H9 (cell line): ENCODE data around the gene CPA3. TPM values are rescaled to one million over a fixed set of nuclear protein-coding genes. Genes with fewer than 3 reads are reported as not detected.

ENCODE experiments used
- DNase-seq: peaks from one replicate; pipeline ENCODE4 v3.0.0-alpha.2; 2017
- H2AFZ ChIP-seq: one replicate; pipeline ENCODE4 v1.6.1; 2013; ENCODE audit warnings: mild to moderate bottlenecking, low read length, control low read depth, moderate library complexity
- H2AK5ac ChIP-seq: 2 replicates; pipeline ENCODE4 v1.6.1; 2013; ENCODE audit warnings: low read length, control low read depth, mixed read lengths; ENCODE audit not compliant: insufficient read length
- H2BK120ac ChIP-seq: one replicate; pipeline ENCODE4 v1.6.1; 2013; ENCODE audit warnings: low read depth, mild to moderate bottlenecking, low read length, control low read depth, inconsistent platforms; ENCODE audit not compliant: poor library complexity, severe bottlenecking
- H2BK12ac ChIP-seq: 2 replicates; pipeline ENCODE4 v1.6.1; 2013; ENCODE audit warnings: low read length, control low read depth, mixed read lengths, low read depth; ENCODE audit not compliant: insufficient read length
- H2BK15ac ChIP-seq: 2 replicates; pipeline ENCODE4 v1.6.1; 2013; ENCODE audit warnings: low read depth, low read length, control low read depth
- H2BK20ac ChIP-seq: one replicate; pipeline ENCODE4 v1.6.1; 2013; ENCODE audit warnings: low read depth, mild to moderate bottlenecking, low read length, control low read depth, inconsistent platforms; ENCODE audit not compliant: poor library complexity, severe bottlenecking
- H2BK5ac ChIP-seq: 2 replicates; pipeline ENCODE4 v1.6.1; 2013; ENCODE audit warnings: low read length, control low read depth, mixed read lengths; ENCODE audit not compliant: insufficient read length
- H3K14ac ChIP-seq: 2 replicates; pipeline ENCODE4 v1.6.1; 2013; ENCODE audit warnings: low read length, control low read depth; ENCODE audit not compliant: insufficient read depth
- H3K18ac ChIP-seq: 2 replicates; pipeline ENCODE4 v1.6.1; 2013; ENCODE audit warnings: low read depth, mild to moderate bottlenecking, mixed read lengths, low read length, control low read depth; ENCODE audit not compliant: insufficient read length
- H3K23ac ChIP-seq: 2 replicates; pipeline ENCODE4 v1.6.1; 2013; ENCODE audit warnings: low read length, control low read depth, mixed read lengths, low read depth; ENCODE audit not compliant: insufficient read length
- H3K23me2 ChIP-seq: 2 replicates; pipeline ENCODE4 v1.6.1; 2013; ENCODE audit warnings: low read depth, mild to moderate bottlenecking, mixed read lengths, low read length, control low read depth; ENCODE audit not compliant: insufficient read length, poor library complexity, severe bottlenecking
- H3K27ac ChIP-seq: 2 replicates; pipeline ENCODE4 v1.5.1; 2013; ENCODE audit warnings: low read length, control low read depth, mixed read lengths, low read depth; ENCODE audit not compliant: insufficient read length
- H3K27me3 ChIP-seq: 2 replicates; pipeline ENCODE4 v1.6.1; 2013; ENCODE audit warnings: low read length, control low read depth, inconsistent platforms; ENCODE audit not compliant: insufficient read depth
- H3K4ac ChIP-seq: 2 replicates; pipeline ENCODE4 v1.6.1; 2013; ENCODE audit warnings: low read depth, mild to moderate bottlenecking, control low read depth, inconsistent platforms, low read length, moderate library complexity
- H3K4me1 ChIP-seq: 2 replicates; pipeline ENCODE4 v1.6.1; 2013; ENCODE audit warnings: low read length, control low read depth, inconsistent platforms; ENCODE audit not compliant: insufficient read depth
- H3K4me2 ChIP-seq: 2 replicates; pipeline ENCODE4 v1.6.1; 2013; ENCODE audit warnings: low read length, control low read depth, mixed read lengths; ENCODE audit not compliant: insufficient read length, insufficient read depth
- H3K56ac ChIP-seq: 2 replicates; pipeline ENCODE4 v1.6.1; 2013; ENCODE audit warnings: low read depth, mild to moderate bottlenecking, mixed read lengths, low read length, control low read depth; ENCODE audit not compliant: insufficient read length
- H3K79me1 ChIP-seq: 2 replicates; pipeline ENCODE4 v1.6.1; 2013; ENCODE audit warnings: low read depth, mild to moderate bottlenecking, moderate library complexity, low read length, control low read depth, inconsistent platforms; ENCODE audit not compliant: insufficient read depth, poor library complexity, severe bottlenecking
- H3K79me2 ChIP-seq: 2 replicates; pipeline ENCODE4 v1.6.1; 2013; ENCODE audit warnings: low read length, control low read depth, inconsistent platforms; ENCODE audit not compliant: insufficient read depth
- H3K9ac ChIP-seq: 2 replicates; pipeline ENCODE4 v1.6.1; 2013; ENCODE audit warnings: low read length, control low read depth, mixed read lengths; ENCODE audit not compliant: insufficient read length; ENCODE audit errors: extremely low read depth
- H3K9me3 ChIP-seq: one replicate; pipeline ENCODE4 v1.6.1; 2013; ENCODE audit warnings: low read depth, low read length, inconsistent platforms; ENCODE audit not compliant: control insufficient read depth
- H3T11ph ChIP-seq: one replicate; pipeline ENCODE4 v1.6.1; 2013; ENCODE audit warnings: mild to moderate bottlenecking, low read length, control low read depth, inconsistent platforms
- H4K20me1 ChIP-seq: one replicate; pipeline ENCODE4 v1.6.1; 2013; ENCODE audit not compliant: control insufficient read depth, insufficient read length, insufficient read depth
- H4K5ac ChIP-seq: 2 replicates; pipeline ENCODE4 v1.6.1; 2013; ENCODE audit warnings: low read depth, mild to moderate bottlenecking, mixed read lengths, low read length, control low read depth; ENCODE audit not compliant: insufficient read length
- H4K8ac ChIP-seq: replicated peaks from 2 replicates; pipeline ENCODE4 v1.6.1; 2013; ENCODE audit warnings: low read length, control low read depth, mixed read lengths, low read depth; ENCODE audit not compliant: insufficient read length
- H4K91ac ChIP-seq: 2 replicates; pipeline ENCODE4 v1.6.1; 2013; ENCODE audit warnings: low read depth, mild to moderate bottlenecking, moderate library complexity, mixed read lengths, low read length, control low read depth; ENCODE audit not compliant: insufficient read length
- H3K27ac Mint-ChIP-seq, 3 experiments: 2 replicates in 2 of 3; 3 replicates in 1 of 3; pipeline ENCODE4 v1.8.0; 2020 to 2021; ENCODE audit warnings: mixed read lengths in 3 of 3, mild to moderate bottlenecking in 1 of 3, moderate library complexity in 1 of 3
- H3K27me3 Mint-ChIP-seq: 2 replicates; pipeline ENCODE4 v1.8.0; 2021; ENCODE audit warnings: low read depth, mild to moderate bottlenecking, moderate library complexity, mixed read lengths
- H3K36me3 Mint-ChIP-seq, 3 experiments: 2 replicates in 2 of 3; 3 replicates in 1 of 3; pipeline ENCODE4 v1.8.0; 2020 to 2021; ENCODE audit warnings: low read depth in 3 of 3, mixed read lengths in 3 of 3; ENCODE audit not compliant: insufficient read depth in 1 of 3
- H3K4me1 Mint-ChIP-seq, 2 experiments: 2 replicates each; pipeline ENCODE4 v1.8.0; 2020; ENCODE audit warnings: mixed read lengths in 2 of 2
- H3K4me3 Mint-ChIP-seq, 2 experiments: 2 replicates in 1 of 2; 3 replicates in 1 of 2; pipeline ENCODE4 v1.8.0; 2020 to 2021; ENCODE audit warnings: mild to moderate bottlenecking in 2 of 2, mixed read lengths in 2 of 2, moderate library complexity in 1 of 2
- H3K9me3 Mint-ChIP-seq, 2 experiments: 2 replicates in 1 of 2; 3 replicates in 1 of 2; pipeline ENCODE4 v1.8.0; 2020; ENCODE audit warnings: mild to moderate bottlenecking in 2 of 2, mixed read lengths in 2 of 2, moderate library complexity in 1 of 2
- total RNA-seq: library from RNA; stranded (reverse); gene quantifications from 2 replicates; pipeline ENCODE4 v1.2.1, GENCODE V29; 2021
- TF ChIP-seq, protein P1 (sequence below): fragments of 200-600 bp; sonication (generic); conservative IDR thresholded peaks from 3 replicates; pipeline ENCODE4 v1.8.0; 2021; ENCODE audit warnings: antibody characterized with exemption, mild to moderate bottlenecking

Gene CPA3
- total RNA-seq, 1 experiment from 2014 or later = not detected

DNA sequence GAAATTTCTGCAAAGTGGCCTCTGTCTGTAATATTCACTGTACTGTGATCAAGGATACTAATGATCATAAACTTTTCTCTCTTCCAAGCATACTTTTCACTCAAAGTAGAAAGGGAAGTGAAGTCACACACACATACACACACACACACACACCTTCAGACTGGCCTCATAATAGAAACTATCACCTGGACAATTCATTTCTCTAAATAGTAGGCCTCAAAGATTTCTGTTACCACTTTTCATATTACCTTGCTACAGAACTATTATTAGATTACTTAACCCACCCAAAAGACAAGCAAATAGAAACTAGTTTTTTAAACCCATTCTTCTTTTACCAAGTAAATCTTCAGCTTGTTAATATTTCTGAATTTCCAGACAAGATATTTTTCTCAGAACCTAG is 25.3 kb upstream of the CPA3 start:
- Histone ChIP-seq H3T11ph (no peak overlapping the region), H4K5ac (no peak overlapping the region), H3K4me2 (no peak overlapping the region), H4K20me1 (no peaks in the 10 kb centered on the region), H3K23ac (no peak overlapping the region), H4K91ac (no peak overlapping the region), H2BK5ac (no peak overlapping the region), H2AK5ac (no peak overlapping the region), H3K79me1 (no peaks in the 10 kb centered on the region), H3K27ac (no peak overlapping the region), H3K23me2 (no peaks in the 10 kb centered on the region), H2AFZ (no peak overlapping the region), H3K4ac (no peak overlapping the region), H3K56ac (no peak overlapping the region), H3K9ac (no peak overlapping the region), H3K9me3 (no peaks in the 10 kb centered on the region), H3K4me1 (no peaks in the 10 kb centered on the region), H2BK20ac (no peak overlapping the region), H2BK15ac (no peak overlapping the region), H3K14ac (no peak overlapping the region), H3K79me2 (no peaks in the 10 kb centered on the region), H2BK120ac (no peak overlapping the region), H3K18ac (no peak overlapping the region), H3K27me3 (no peaks in the 10 kb centered on the region), H2BK12ac (no peak overlapping the region), H4K8ac (no peak overlapping the region)
- Mint-ChIP-seq H3K9me3 (no peaks in the 10 kb centered on the region), H3K4me1 (peaks cover 7% of the 10 kb centered on the region in 2 experiments; a peak in 3 of 4 replicates), H3K27ac (no peak overlapping the region), H3K36me3 (no peaks in the 10 kb centered on the region), H3K27me3 (no peaks in the 10 kb centered on the region; the same call in 1 of the 2 replicates), H3K4me3 (no peak overlapping the region)
- no peak for DNase-seq
- TF ChIP-seq, protein P1, sequence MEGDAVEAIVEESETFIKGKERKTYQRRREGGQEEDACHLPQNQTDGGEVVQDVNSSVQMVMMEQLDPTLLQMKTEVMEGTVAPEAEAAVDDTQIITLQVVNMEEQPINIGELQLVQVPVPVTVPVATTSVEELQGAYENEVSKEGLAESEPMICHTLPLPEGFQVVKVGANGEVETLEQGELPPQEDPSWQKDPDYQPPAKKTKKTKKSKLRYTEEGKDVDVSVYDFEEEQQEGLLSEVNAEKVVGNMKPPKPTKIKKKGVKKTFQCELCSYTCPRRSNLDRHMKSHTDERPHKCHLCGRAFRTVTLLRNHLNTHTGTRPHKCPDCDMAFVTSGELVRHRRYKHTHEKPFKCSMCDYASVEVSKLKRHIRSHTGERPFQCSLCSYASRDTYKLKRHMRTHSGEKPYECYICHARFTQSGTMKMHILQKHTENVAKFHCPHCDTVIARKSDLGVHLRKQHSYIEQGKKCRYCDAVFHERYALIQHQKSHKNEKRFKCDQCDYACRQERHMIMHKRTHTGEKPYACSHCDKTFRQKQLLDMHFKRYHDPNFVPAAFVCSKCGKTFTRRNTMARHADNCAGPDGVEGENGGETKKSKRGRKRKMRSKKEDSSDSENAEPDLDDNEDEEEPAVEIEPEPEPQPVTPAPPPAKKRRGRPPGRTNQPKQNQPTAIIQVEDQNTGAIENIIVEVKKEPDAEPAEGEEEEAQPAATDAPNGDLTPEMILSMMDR = no peak
